Hepatocyte (in vitro differentiated cells): ENCODE measurements around the gene CWC15. TPM values are rescaled to one million over a fixed set of nuclear protein-coding genes. Genes with fewer than 3 reads are reported as not detected.

Experiments
- DNase-seq: peaks from one replicate; pipeline ENCODE4 v3.0.0-alpha.2; 2016; ENCODE audit warnings: low spot score
- H2AFZ ChIP-seq: fragments of 200-600 bp; sonication (generic); 2 replicates; pipeline ENCODE4 v1.6.0; 2016; ENCODE audit warnings: antibody characterized with exemption, mild to moderate bottlenecking
- H3K27ac ChIP-seq: fragments of 200-600 bp; sonication (generic); 2 replicates; pipeline ENCODE4 v1.5.1; 2016; ENCODE audit warnings: mild to moderate bottlenecking
- H3K27me3 ChIP-seq: fragments of 200-600 bp; sonication (generic); 2 replicates; pipeline ENCODE4 v1.6.1; 2016
- H3K36me3 ChIP-seq: fragments of 200-600 bp; sonication (generic); replicated peaks from 2 replicates; pipeline ENCODE4 v1.5.1; 2016; ENCODE audit warnings: low read depth; ENCODE audit not compliant: insufficient read depth
- H3K4me1 ChIP-seq: fragments of 200-600 bp; sonication (generic); 2 replicates; pipeline ENCODE4 v1.5.1; 2016; ENCODE audit warnings: mild to moderate bottlenecking, moderate library complexity; ENCODE audit not compliant: insufficient read depth
- H3K4me2 ChIP-seq: fragments of 200-600 bp; sonication (generic); 2 replicates; pipeline ENCODE4 v1.6.0; 2016
- H3K4me3 ChIP-seq: fragments of 200-600 bp; sonication (generic); 2 replicates; pipeline ENCODE4 v1.5.1; 2016; ENCODE audit warnings: mild to moderate bottlenecking
- H3K79me2 ChIP-seq: fragments of 200-600 bp; sonication (generic); 2 replicates; pipeline ENCODE4 v1.6.0; 2017; ENCODE audit warnings: mild to moderate bottlenecking
- H3K9me2 ChIP-seq: fragments of 200-600 bp; sonication (generic); replicated peaks from 2 replicates; pipeline ENCODE4 v1.6.0; 2017; ENCODE audit warnings: mild to moderate bottlenecking; ENCODE audit not compliant: insufficient read depth
- H3K9me3 ChIP-seq: fragments of 200-600 bp; sonication (generic); 2 replicates; pipeline ENCODE4 v1.5.1; 2016; ENCODE audit warnings: low read depth, mild to moderate bottlenecking
- H4K20me1 ChIP-seq: fragments of 200-600 bp; sonication (generic); 2 replicates; pipeline ENCODE4 v1.6.0; 2016; ENCODE audit warnings: mild to moderate bottlenecking; ENCODE audit not compliant: insufficient read depth, poor library complexity, severe bottlenecking
- EZH2 ChIP-seq: fragments of 200-600 bp; sonication (generic); IDR thresholded peaks from 2 replicates; pipeline ENCODE4 v1.6.1; 2016; ENCODE audit warnings: antibody characterized with exemption, mild to moderate bottlenecking, borderline replicate concordance
- EZH2phosphoT487 ChIP-seq: fragments of 200-600 bp; sonication (generic); IDR thresholded peaks from one replicate; pipeline ENCODE4 v1.6.1; 2018; ENCODE audit warnings: antibody characterized with exemption, mild to moderate bottlenecking, low read depth, moderate library complexity; ENCODE audit not compliant: unreplicated experiment, severe bottlenecking
- WGBS: methylation state at CpG from one replicate; pipeline ENCODE4 v1.1.6; 2016; ENCODE audit warnings: low lambda C conversion rate; ENCODE audit errors: missing lambda C conversion rate; 5-methylcytosine and 5-hydroxymethylcytosine counted together
- polyA plus RNA-seq: library from polyadenylated mRNA; unstranded; fragments of >200 nt; fragmentation: Nextera tagmentation; extraction: Ambion mirVana; gene quantifications from 2 replicates; pipeline ENCODE4 v1.2.1, GENCODE V29; 2016
- total RNA-seq: library from RNA; depleted of rRNA; stranded (reverse); fragments of >200 nt; gene quantifications from 2 replicates; pipeline ENCODE4 v1.2.3, GENCODE V29; 2014
- TF ChIP-seq, protein P1 (sequence below): fragments of 200-600 bp; sonication (generic); IDR thresholded peaks from 2 replicates; pipeline ENCODE4 v1.5.1; 2016; ENCODE audit warnings: antibody characterized with exemption, mild to moderate bottlenecking; ENCODE audit not compliant: poor library complexity

Gene CWC15
- total and polyA plus RNA-seq, 2 experiments from 2014 or later, result 57.6 to 58.3 TPM

DNA sequence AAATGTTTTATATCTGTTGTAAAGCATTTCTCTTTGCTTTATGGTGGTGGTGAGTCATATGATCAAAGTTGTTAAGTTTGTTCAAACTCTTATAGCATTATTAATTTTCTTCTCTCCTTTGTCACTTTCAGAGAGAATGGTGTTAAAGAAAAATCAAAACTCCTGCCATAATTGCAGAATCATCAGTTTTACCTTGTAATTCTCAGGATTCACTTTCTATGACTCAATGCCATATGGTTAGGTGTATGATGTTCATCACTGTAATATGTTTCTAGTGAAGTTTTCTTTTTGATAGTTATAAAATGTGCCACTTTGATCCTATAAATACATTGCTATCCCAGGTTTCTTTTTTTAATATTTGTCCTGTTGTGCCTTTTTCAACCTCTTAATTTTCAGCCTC is 38.0 kb upstream of the CWC15 start:
- Histone ChIP-seq H2AFZ (no peak overlapping the region), H3K9me2 (no peaks in the 10 kb centered on the region), H3K4me2 (no peak overlapping the region), H3K79me2 (no peaks in the 10 kb centered on the region), H3K27me3 (peaks cover 3% of the 10 kb centered on the region), H4K20me1 (no peaks in the 10 kb centered on the region), H3K4me3 (no peak overlapping the region), H3K9me3 (no peaks in the 10 kb centered on the region), H3K4me1 (no peaks in the 10 kb centered on the region), H3K36me3 (no peaks in the 10 kb centered on the region), H3K27ac (no peak overlapping the region)
- TF ChIP-seq EZH2 (no peak), EZH2phosphoT487 (no peak)
- TF ChIP-seq, protein P1, sequence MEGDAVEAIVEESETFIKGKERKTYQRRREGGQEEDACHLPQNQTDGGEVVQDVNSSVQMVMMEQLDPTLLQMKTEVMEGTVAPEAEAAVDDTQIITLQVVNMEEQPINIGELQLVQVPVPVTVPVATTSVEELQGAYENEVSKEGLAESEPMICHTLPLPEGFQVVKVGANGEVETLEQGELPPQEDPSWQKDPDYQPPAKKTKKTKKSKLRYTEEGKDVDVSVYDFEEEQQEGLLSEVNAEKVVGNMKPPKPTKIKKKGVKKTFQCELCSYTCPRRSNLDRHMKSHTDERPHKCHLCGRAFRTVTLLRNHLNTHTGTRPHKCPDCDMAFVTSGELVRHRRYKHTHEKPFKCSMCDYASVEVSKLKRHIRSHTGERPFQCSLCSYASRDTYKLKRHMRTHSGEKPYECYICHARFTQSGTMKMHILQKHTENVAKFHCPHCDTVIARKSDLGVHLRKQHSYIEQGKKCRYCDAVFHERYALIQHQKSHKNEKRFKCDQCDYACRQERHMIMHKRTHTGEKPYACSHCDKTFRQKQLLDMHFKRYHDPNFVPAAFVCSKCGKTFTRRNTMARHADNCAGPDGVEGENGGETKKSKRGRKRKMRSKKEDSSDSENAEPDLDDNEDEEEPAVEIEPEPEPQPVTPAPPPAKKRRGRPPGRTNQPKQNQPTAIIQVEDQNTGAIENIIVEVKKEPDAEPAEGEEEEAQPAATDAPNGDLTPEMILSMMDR, result no peak
- DNase-seq, result no peak

DNA sequence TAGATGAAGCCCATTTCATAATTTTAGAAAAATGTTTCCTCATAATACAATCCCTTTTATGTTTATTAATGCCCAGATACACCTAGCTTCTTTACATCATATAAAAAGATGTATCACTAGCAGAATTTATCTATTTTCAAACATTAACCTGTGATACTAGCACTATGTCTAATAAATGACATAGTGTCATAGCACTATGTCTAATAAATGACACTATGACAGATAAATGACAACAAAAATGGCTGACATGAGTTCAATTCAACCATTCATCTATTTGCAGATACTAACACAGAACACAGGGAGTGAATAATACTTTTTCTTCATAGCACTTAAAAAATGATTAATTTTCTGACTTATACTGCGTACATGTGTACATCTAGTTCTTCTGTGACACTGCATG is 32.3 kb upstream of the CWC15 start:
- H3K4me3 ChIP-seq, result no peak overlapping the region
- no peaks in the 10 kb centered on the region for H4K20me1 ChIP-seq
- H3K4me1 ChIP-seq, result no peaks in the 10 kb centered on the region
- H3K9me2 ChIP-seq, result no peaks in the 10 kb centered on the region
- TF ChIP-seq EZH2, result no peak
- TF ChIP-seq, protein P1, result no peak
- no peak for TF ChIP-seq EZH2phosphoT487
- no peak overlapping the region for H2AFZ ChIP-seq
- DNase-seq, result no peak
- H3K36me3 ChIP-seq, result no peaks in the 10 kb centered on the region
- no peaks in the 10 kb centered on the region for H3K9me3 ChIP-seq
- peaks cover 3% of the 10 kb centered on the region for H3K27me3 ChIP-seq
- WGBS, result 86% methylated on average over 1 of the region's 1 CpG
- H3K27ac ChIP-seq, result no peak overlapping the region
- no peak overlapping the region for H3K4me2 ChIP-seq
- no peaks in the 10 kb centered on the region for H3K79me2 ChIP-seq

DNA sequence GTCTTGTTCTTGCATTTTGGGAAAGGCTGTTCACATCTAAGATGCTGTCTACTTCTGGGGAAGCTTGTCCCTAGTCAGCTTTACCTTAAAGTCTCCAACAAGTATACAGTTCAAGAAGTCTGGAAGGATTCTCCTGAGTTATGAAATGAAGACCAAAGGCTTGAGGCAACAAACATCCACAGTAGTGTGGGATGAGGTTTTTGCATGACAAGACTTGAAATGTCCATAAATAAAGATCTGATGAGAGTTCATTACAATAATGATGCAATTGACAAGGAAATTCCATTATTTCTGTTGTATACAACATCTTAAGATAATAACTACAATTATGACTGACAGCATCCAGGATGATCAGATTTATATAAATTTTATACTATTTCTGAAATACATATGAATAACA is 30.4 kb upstream of the CWC15 start:
- Histone ChIP-seq H4K20me1 (no peaks in the 10 kb centered on the region), H3K4me3 (no peak overlapping the region), H3K4me1 (no peaks in the 10 kb centered on the region), H3K27ac (no peak overlapping the region), H3K79me2 (no peaks in the 10 kb centered on the region), H3K9me3 (no peaks in the 10 kb centered on the region), H2AFZ (no peak overlapping the region), H3K4me2 (no peak overlapping the region), H3K27me3 (no peaks in the 10 kb centered on the region), H3K36me3 (no peaks in the 10 kb centered on the region), H3K9me2 (no peaks in the 10 kb centered on the region)
- no peak for DNase-seq
- TF ChIP-seq EZH2, result no peak
- TF ChIP-seq, protein P1, result no peak
- no peak for TF ChIP-seq EZH2phosphoT487

DNA sequence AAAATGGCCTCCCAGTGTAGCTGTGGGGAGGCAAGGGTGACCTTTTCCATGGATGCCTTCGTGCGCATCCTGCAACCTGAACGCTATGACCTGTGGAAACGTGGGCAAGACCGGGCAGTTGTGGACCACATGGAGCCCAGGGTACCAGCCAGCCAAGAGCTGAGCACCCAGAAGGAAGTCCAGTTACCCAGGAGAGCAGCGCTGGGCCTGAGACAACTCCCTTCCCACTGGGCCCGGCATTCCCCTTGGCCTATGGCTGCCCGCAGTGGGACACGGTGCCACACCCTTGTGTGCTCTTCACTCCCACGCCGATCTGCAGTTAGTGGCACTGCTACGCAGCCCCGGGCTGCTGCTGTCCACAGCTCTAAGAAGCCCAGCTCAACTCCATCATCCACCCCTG is 24.9 kb upstream of the CWC15 start:
- Histone ChIP-seq H3K9me2 (no peaks in the 10 kb centered on the region), H3K4me3 (no peak overlapping the region), H3K4me1 (no peaks in the 10 kb centered on the region), H3K4me2 (no peak overlapping the region), H3K27ac (no peak overlapping the region), H3K36me3 (no peaks in the 10 kb centered on the region), H3K27me3 (no peaks in the 10 kb centered on the region), H3K9me3 (no peaks in the 10 kb centered on the region), H4K20me1 (no peaks in the 10 kb centered on the region), H3K79me2 (no peaks in the 10 kb centered on the region), H2AFZ (no peak overlapping the region)
- TF ChIP-seq EZH2 (no peak), EZH2phosphoT487 (no peak)
- TF ChIP-seq, protein P1, result no peak
- WGBS, result 95% methylated on average over 12 of the region's 13 CpGs
- DNase-seq, result no peak
